ENCODE data around the gene ANAPC5.

ANAPC5 gene

DNA sequence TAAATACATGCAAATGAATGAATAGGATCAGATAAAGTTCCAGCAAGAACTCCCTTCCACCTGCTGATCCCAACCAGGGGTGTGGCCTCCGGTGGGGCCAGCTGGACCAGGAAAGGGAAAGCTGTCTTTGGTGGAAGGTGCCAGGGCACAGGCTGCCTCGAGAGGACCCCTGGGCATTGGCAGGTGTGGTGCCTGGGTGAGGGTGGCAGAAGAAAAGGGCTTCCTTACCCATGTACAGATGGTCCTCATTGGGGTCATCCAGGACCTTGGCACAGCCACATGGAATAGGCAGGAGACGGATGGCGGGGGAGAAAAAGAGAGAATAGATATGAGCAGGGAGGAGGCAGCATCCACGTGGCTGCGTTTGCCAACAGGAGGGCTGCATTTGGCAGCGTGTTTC is 92.1 kb downstream of the ANAPC5 start:
- TF ChIP-seq, protein P1, sequence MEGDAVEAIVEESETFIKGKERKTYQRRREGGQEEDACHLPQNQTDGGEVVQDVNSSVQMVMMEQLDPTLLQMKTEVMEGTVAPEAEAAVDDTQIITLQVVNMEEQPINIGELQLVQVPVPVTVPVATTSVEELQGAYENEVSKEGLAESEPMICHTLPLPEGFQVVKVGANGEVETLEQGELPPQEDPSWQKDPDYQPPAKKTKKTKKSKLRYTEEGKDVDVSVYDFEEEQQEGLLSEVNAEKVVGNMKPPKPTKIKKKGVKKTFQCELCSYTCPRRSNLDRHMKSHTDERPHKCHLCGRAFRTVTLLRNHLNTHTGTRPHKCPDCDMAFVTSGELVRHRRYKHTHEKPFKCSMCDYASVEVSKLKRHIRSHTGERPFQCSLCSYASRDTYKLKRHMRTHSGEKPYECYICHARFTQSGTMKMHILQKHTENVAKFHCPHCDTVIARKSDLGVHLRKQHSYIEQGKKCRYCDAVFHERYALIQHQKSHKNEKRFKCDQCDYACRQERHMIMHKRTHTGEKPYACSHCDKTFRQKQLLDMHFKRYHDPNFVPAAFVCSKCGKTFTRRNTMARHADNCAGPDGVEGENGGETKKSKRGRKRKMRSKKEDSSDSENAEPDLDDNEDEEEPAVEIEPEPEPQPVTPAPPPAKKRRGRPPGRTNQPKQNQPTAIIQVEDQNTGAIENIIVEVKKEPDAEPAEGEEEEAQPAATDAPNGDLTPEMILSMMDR (IDR thresholded peaks at IDR 0.05) = no peak
- Histone ChIP-seq H3K79me2 (no peaks in the 10 kb centered on the region), H2AFZ (no peak overlapping the region), H3K4me1 (no peaks in the 10 kb centered on the region), H3K9ac (no peak overlapping the region), H3K27me3 (ENCODE audit: control insufficient read depth, insufficient read depth, low read length) (no peaks in the 10 kb centered on the region), H3K27ac (no peak overlapping the region), H3K4me3 (ENCODE audit: low read depth, low read length) (no peak overlapping the region), H3K36me3 (ENCODE audit: control insufficient read depth, insufficient read depth, low read length) (no peaks in the 10 kb centered on the region), H3K4me2 (ENCODE audit: low read length) (no peak overlapping the region), H3K9me3 (ENCODE audit: control insufficient read depth, low read length) (no peaks in the 10 kb centered on the region)

DNA sequence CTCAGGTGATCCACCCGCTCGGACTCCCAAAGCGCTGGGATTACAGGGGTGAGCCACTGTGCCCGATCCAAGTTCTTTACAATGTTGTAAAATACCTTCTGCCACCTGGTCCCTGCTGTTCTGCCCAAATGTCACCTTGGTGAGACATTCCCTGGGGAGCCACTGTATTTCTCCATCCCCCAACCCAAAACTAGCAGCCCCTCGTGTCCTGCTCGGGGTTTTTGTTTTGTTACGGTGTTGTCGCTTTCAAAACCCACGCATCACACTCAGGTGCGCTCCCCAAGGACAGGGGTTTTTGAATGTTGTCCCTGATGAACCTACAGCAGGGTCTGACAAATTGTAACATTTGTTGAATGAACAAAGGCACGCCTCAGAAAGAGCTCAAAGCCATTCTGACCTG is 93.1 kb downstream of the ANAPC5 start:
- no peak overlapping the region for H2AFZ ChIP-seq
- no peaks in the 10 kb centered on the region for H3K27me3 ChIP-seq (ENCODE audit: control insufficient read depth, insufficient read depth, low read length)
- no peaks in the 10 kb centered on the region for H3K9me3 ChIP-seq (ENCODE audit: control insufficient read depth, low read length)
- TF ChIP-seq, protein P1 (IDR thresholded peaks at IDR 0.05) = no peak
- no peaks in the 10 kb centered on the region for H3K36me3 ChIP-seq (ENCODE audit: control insufficient read depth, insufficient read depth, low read length)
- no peak overlapping the region for H3K9ac ChIP-seq
- H3K27ac ChIP-seq = no peak overlapping the region
- H3K4me2 ChIP-seq (ENCODE audit: low read length) = no peak overlapping the region
- H3K79me2 ChIP-seq = no peaks in the 10 kb centered on the region
- H3K4me1 ChIP-seq = no peaks in the 10 kb centered on the region
- no peak overlapping the region for H3K4me3 ChIP-seq (ENCODE audit: low read depth, low read length)
